ENCODE data around the gene PLA2G12B. TPM values are rescaled to one million over a fixed set of nuclear protein-coding genes. Genes with fewer than 3 reads are reported as not detected.
"Not testable (repeated sequence)": the region's sequence is repeated elsewhere in the genome, so short reads cannot be mapped to it uniquely, and the experiment has no call there.

PLA2G12B gene
- total RNA-seq, 3 donors from 2014 or later = 10.7 to 16.9 (median 13.9) TPM

DNA sequence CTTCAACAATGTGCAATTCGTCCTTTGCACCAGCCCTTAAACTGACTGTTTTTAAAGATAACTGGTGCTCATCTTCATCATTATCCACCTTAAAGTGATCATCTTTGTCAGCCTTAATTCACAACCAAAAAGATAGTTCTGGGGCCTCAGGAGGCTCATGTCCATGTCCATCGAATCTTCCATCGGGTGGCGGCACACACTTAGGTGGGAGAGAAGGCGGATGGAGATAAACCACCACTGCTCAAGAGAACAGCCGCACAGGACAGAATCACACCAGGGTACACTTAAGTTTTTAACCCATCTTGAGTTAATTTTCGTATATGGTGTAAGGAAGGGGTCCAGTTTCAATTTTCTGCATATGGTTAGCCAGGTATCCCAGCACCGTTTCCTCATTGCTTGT lies 36.3 kb downstream of the PLA2G12B start:
- TF ChIP-seq, protein P1, sequence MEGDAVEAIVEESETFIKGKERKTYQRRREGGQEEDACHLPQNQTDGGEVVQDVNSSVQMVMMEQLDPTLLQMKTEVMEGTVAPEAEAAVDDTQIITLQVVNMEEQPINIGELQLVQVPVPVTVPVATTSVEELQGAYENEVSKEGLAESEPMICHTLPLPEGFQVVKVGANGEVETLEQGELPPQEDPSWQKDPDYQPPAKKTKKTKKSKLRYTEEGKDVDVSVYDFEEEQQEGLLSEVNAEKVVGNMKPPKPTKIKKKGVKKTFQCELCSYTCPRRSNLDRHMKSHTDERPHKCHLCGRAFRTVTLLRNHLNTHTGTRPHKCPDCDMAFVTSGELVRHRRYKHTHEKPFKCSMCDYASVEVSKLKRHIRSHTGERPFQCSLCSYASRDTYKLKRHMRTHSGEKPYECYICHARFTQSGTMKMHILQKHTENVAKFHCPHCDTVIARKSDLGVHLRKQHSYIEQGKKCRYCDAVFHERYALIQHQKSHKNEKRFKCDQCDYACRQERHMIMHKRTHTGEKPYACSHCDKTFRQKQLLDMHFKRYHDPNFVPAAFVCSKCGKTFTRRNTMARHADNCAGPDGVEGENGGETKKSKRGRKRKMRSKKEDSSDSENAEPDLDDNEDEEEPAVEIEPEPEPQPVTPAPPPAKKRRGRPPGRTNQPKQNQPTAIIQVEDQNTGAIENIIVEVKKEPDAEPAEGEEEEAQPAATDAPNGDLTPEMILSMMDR (IDR thresholded peaks at IDR 0.05) = no peak
- no peak for ATAC-seq
- DNase-seq = no peak
- intact Hi-C loops (cut with DNase I, micrococcal nuclease) = no loop called here
- Histone ChIP-seq H3K4me3 (no peak overlapping the region), H3K4me1 (ENCODE audit: low read depth) (no peaks in the 10 kb centered on the region), H3K36me3 (ENCODE audit: low read depth) (no peaks in the 10 kb centered on the region), H3K9me3 (peaks cover 15% of the 10 kb centered on the region)

DNA sequence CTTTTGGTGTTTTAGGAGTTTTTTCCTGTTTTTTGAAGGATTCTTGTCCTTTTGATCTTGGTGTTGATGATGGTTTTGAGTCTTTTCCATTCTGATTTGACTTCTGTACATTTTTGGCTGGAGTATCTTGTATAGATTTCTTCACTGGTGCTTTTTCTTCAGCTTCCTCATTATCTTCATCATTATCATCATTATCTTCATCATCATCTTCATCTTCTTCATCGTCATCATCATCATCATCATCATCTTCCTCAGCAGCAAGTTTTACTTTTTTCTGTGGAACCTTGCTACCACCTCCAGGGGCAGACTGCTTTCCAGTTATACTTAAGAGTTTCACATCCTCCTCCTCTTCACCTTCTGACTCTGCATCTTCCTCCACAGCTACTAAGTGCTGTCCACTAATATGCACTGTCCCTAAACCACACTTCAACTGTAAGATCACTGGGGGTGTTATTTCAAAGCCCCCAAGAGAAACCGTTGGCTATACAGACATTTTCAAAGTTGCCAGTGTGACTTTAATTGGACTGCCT lies 36.7 kb downstream of the PLA2G12B start:
- peaks cover 15% of the 10 kb centered on the region for H3K9me3 ChIP-seq

DNA sequence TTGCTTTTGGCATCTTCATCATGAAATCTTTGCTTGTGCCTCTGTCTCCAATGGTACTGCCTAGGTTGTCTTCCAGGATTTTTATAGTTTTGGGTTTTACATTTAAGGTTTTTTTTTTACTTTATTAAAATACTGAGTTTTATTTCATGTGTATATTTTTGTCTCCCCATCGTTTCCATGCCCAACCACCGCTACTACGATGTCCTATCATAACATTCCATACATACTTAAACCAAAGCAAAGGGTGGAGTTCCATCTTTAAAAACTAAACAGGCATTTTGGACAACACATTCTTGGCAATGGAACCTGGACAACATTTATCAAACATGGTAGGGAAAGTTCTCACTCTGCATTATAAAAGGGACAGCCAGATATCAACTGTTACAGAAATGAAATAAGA lies 37.4 kb downstream of the PLA2G12B start:
- H3K4me1 ChIP-seq (ENCODE audit: low read depth); DNase-seq; ATAC-seq; H3K36me3 ChIP-seq (ENCODE audit: low read depth); intact Hi-C loops (cut with DNase I, micrococcal nuclease); H3K4me3 ChIP-seq: not testable (repeated sequence)
- H3K9me3 ChIP-seq = peaks cover 15% of the 10 kb centered on the region

More for the DNA sequence above, 36.7 kb downstream of the PLA2G12B start:
- ATAC-seq; intact Hi-C loops (cut with DNase I, micrococcal nuclease); DNase-seq; H3K4me3 ChIP-seq; H3K4me1 ChIP-seq (ENCODE audit: low read depth); H3K36me3 ChIP-seq (ENCODE audit: low read depth): not testable (repeated sequence)

DNA sequence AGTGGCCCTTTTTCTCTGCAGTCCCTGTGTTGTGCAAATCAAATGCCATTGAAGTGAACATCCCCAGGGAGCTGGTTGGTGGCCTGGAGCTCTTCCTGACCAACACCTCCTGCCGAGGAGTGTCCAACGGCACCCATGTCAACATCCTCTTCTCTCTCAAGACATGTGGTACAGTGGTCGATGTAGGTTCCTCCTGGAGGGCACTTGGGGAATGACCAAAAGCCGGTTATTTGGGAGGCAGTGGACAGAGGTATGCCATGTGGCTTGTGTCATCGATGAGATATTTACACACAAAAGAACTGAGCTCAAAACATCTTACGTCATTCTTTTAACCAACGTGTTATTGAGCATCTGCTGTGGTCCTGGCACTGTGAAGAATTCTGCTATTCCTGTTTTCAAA lies 41.3 kb downstream of the PLA2G12B start:
- DNase-seq = no peak
- H3K4me3 ChIP-seq = no peak overlapping the region
- no peaks in the 10 kb centered on the region for H3K4me1 ChIP-seq (ENCODE audit: low read depth)
- TF ChIP-seq, protein P1 (IDR thresholded peaks at IDR 0.05) = no peak
- no peaks in the 10 kb centered on the region for H3K36me3 ChIP-seq (ENCODE audit: low read depth)
- ATAC-seq = no peak
- no peaks in the 10 kb centered on the region for H3K9me3 ChIP-seq
- intact Hi-C loops (cut with DNase I, micrococcal nuclease) = no loop called here

DNA sequence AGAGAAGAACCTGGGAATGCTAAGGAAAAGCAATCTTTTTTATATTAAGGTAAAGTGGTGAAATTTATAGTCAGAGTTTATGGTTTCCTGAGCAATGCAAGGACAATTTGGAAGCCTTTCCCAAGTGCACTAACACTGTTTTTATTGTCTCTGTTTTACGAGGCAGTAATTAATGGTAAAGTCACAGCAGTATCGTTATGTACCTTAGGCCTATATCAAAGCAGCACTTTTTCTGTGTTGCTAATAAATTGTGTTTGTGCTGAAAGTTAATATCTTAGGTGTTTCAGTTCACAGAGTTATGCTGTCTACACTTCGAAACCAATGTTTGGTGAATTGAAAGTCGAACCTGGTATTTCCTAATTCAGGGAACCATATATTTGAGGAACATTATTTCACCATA lies 41.9 kb downstream of the PLA2G12B start:
- TF ChIP-seq, protein P1 (IDR thresholded peaks at IDR 0.05) = no peak

DNA sequence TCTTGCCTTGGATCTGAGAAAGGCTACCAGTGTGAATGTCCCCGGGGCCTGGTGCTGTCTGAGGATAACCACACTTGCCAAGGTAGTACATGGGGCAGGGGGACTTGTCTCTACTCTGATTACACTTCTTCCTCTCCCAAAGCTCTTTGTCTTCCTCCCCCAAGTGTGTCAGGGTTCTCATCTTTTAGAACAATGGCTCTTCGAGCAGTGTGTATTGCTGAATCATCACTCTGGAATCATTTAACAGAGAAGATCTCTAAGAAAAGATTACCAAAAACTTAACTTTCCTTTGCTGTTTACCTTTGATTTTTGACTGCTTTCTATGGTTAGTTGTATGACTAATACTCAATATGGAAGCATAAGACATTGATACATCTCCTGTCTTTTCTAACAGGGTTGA lies 42.8 kb downstream of the PLA2G12B start:
- DNase-seq (no peak), ATAC-seq (no peak)
- TF ChIP-seq, protein P1 (IDR thresholded peaks at IDR 0.05) = no peak
- Histone ChIP-seq H3K4me1 (ENCODE audit: low read depth) (no peaks in the 10 kb centered on the region), H3K36me3 (ENCODE audit: low read depth) (no peaks in the 10 kb centered on the region), H3K9me3 (no peaks in the 10 kb centered on the region), H3K4me3 (no peak overlapping the region)
- intact Hi-C loops (cut with DNase I, micrococcal nuclease) = no loop called here

More for the DNA sequence above, 41.9 kb downstream of the PLA2G12B start:
- intact Hi-C loops (cut with DNase I, micrococcal nuclease) = no loop called here
- H3K9me3 ChIP-seq = no peaks in the 10 kb centered on the region
- H3K4me3 ChIP-seq = no peak overlapping the region
- H3K36me3 ChIP-seq (ENCODE audit: low read depth) = no peaks in the 10 kb centered on the region
- no peak for DNase-seq
- no peak for ATAC-seq
- H3K4me1 ChIP-seq (ENCODE audit: low read depth) = no peaks in the 10 kb centered on the region

DNA sequence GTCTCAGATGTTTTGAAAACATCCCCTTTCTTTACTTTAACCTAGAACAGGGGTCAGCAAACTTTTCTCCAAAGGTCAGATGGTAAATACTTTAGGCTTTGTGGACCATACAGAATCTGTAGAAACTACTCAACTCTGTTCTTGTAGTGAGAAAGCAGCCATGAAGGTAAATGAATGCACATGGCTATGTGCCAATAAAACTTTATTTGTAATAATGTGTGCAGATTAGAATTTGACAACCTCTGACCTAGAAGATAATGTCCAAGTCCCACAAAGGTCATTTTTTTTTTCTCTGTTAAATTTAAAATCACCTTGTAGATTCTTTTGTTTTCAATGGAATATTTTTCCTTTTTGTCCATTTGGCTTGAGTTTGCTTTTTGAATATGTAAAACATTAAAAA lies 43.9 kb downstream of the PLA2G12B start:
- DNase-seq = no peak
- Histone ChIP-seq H3K4me3 (no peak overlapping the region), H3K36me3 (ENCODE audit: low read depth) (no peaks in the 10 kb centered on the region), H3K4me1 (ENCODE audit: low read depth) (no peaks in the 10 kb centered on the region), H3K9me3 (no peaks in the 10 kb centered on the region)
- ATAC-seq = no peak
- intact Hi-C loops (cut with DNase I, micrococcal nuclease) = no loop called here
- TF ChIP-seq, protein P1 (IDR thresholded peaks at IDR 0.05) = no peak
